Natural killer cell (primary cell): ENCODE measurements around the gene SIM1. TPM values are rescaled to one million over a fixed set of nuclear protein-coding genes. Genes with fewer than 3 reads are reported as not detected.

Experiments
- ATAC-seq, 3 donors: fragments of 150-1000 bp in 2 of 3; fragments of 200-7000 bp in 1 of 3; cut with Tn5 transposase; 1 replicate in 1 of 3; 2 replicates in 2 of 3; pipeline ENCODE4 v1.10.0; 2021; ENCODE audit warnings: mild to moderate bottlenecking in 2 of 3, moderate library complexity in 2 of 3
- DNase-seq, 2 donors: peaks; one replicate each; pipeline versions ENCODE4 v3.0.0 to v3.0.0-alpha.2; 2013 to 2021; ENCODE audit warnings: mixed read lengths in 1 of 2
- H3K27ac ChIP-seq: one replicate; pipeline ENCODE4 v1.5.1; 2013; ENCODE audit warnings: mild to moderate bottlenecking, low read length
- H3K27me3 ChIP-seq: one replicate; pipeline ENCODE4 v1.6.1; 2013; ENCODE audit warnings: low read length; ENCODE audit not compliant: control insufficient read depth, insufficient read depth
- H3K36me3 ChIP-seq: one replicate; pipeline ENCODE4 v1.6.1; 2013; ENCODE audit warnings: low read length; ENCODE audit not compliant: control insufficient read depth, insufficient read depth
- H3K4me1 ChIP-seq: one replicate; pipeline ENCODE4 v1.6.1; 2013; ENCODE audit warnings: low read length; ENCODE audit not compliant: control insufficient read depth, insufficient read depth
- H3K4me3 ChIP-seq: one replicate; pipeline ENCODE4 v1.5.1; 2013; ENCODE audit warnings: low read length
- H3K9me3 ChIP-seq: one replicate; pipeline ENCODE4 v1.6.1; 2013; ENCODE audit warnings: low read length; ENCODE audit not compliant: control insufficient read depth, insufficient read depth
- H3K27ac Mint-ChIP-seq, 2 donors: one replicate each; pipeline ENCODE4 v1.8.0; 2022; ENCODE audit warnings: mild to moderate bottlenecking in 2 of 2, mixed read lengths in 2 of 2, moderate library complexity in 1 of 2
- H3K27me3 Mint-ChIP-seq, 2 donors: one replicate each; pipeline ENCODE4 v1.8.0; 2022; ENCODE audit warnings: low read depth in 2 of 2, mixed read lengths in 2 of 2
- H3K36me3 Mint-ChIP-seq: one replicate; pipeline ENCODE4 v1.8.0; 2022; ENCODE audit warnings: mixed read lengths
- H3K4me1 Mint-ChIP-seq, 2 donors: one replicate each; pipeline ENCODE4 v1.8.0; 2022; ENCODE audit warnings: mixed read lengths in 2 of 2
- H3K4me3 Mint-ChIP-seq: one replicate; pipeline ENCODE4 v1.8.0; 2022; ENCODE audit warnings: mild to moderate bottlenecking, moderate library complexity, mixed read lengths
- H3K9me3 Mint-ChIP-seq, 2 donors: one replicate each; pipeline ENCODE4 v1.8.0; 2022; ENCODE audit warnings: mixed read lengths in 2 of 2
- WGBS: methylation state at CpG from one replicate; pipeline ENCODE4 v1.1.7; 2013; ENCODE audit warnings: missing lambda C conversion rate; ENCODE audit not compliant: insufficient coverage; 5-methylcytosine and 5-hydroxymethylcytosine counted together
- intact Hi-C: fragments of 100-400 bp; cut with micrococcal nuclease; formaldehyde crosslinking; loops from one replicate; pipeline ENCODE4 v1.14.2; 2022
- total RNA-seq, 4 donors: library from RNA; stranded (reverse); fragments of 120-200 nt in 1 of 4; gene quantifications; one replicate each; pipeline versions ENCODE4 v1.2.3 to v1.2.4, GENCODE V29; 2013 to 2022
- TF ChIP-seq, protein P1 (sequence below): fragments of 200-600 bp; IDR thresholded peaks from one replicate; pipeline ENCODE4 v1.8.0; 2022; ENCODE audit warnings: antibody characterized with exemption

SIM1 gene
- total RNA-seq, 3 donors from 2014 or later (not counting 1 experiment from before 2014, with no cell fraction given), result not detected

DNA sequence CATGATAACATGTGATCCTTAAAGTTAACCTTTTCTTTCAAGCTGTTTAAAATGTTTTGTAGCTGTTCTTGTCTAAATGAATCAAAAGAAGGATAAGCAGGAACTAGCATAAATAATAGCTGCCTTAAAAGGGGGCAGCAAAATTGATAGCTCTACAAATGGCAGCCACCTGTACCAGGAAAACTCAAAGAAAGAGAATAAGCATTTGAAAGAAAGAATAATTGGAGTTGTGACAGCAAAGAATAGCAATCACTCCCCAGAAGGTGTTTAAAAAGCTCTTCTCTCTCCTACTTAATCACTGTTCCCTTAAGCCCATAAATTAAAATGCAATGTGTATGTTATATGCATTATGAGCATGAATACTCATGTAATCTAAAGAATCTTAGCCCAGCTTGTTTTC is 114.6 kb downstream of the SIM1 start:
- intact Hi-C loops, result no loop called here
- TF ChIP-seq, protein P1, sequence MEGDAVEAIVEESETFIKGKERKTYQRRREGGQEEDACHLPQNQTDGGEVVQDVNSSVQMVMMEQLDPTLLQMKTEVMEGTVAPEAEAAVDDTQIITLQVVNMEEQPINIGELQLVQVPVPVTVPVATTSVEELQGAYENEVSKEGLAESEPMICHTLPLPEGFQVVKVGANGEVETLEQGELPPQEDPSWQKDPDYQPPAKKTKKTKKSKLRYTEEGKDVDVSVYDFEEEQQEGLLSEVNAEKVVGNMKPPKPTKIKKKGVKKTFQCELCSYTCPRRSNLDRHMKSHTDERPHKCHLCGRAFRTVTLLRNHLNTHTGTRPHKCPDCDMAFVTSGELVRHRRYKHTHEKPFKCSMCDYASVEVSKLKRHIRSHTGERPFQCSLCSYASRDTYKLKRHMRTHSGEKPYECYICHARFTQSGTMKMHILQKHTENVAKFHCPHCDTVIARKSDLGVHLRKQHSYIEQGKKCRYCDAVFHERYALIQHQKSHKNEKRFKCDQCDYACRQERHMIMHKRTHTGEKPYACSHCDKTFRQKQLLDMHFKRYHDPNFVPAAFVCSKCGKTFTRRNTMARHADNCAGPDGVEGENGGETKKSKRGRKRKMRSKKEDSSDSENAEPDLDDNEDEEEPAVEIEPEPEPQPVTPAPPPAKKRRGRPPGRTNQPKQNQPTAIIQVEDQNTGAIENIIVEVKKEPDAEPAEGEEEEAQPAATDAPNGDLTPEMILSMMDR, result no peak
- no peak for ATAC-seq
- no peak overlapping the region for H3K4me3 ChIP-seq
- H3K27me3 Mint-ChIP-seq, result peaks cover 0 to 3% of the 10 kb centered on the region in 2 donors
- H3K27ac Mint-ChIP-seq, result no peak overlapping the region
- no peaks in the 10 kb centered on the region for H3K36me3 ChIP-seq
- no peak overlapping the region for H3K27ac ChIP-seq
- H3K27me3 ChIP-seq, result no peaks in the 10 kb centered on the region
- no peaks in the 10 kb centered on the region for H3K4me1 ChIP-seq
- H3K9me3 Mint-ChIP-seq, result peaks cover 3 to 4% of the 10 kb centered on the region in 2 donors
- no peaks in the 10 kb centered on the region for H3K36me3 Mint-ChIP-seq
- DNase-seq, result no peak
- peaks cover 0 to 16% of the 10 kb centered on the region in 2 donors for H3K4me1 Mint-ChIP-seq
- H3K4me3 Mint-ChIP-seq, result no peak overlapping the region
- no peaks in the 10 kb centered on the region for H3K9me3 ChIP-seq

DNA sequence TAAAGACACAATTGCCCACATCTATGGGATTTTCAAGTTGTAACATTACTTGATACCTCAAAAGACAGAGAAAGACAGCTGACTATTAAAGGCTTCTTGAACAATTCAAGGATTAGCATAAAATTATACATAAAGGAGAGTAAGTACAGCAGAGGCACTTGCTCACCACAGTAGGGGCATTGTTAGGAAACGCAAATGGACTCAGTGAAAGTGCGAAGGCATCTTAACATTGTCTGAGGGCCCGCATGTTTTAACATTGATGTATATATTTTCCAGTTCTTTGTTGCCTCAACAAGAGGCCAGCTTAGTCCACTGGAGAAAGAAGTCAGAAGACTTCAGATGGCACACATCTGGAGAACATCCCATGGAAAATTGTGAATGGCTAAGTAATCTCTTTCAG is 115.4 kb downstream of the SIM1 start:
- DNase-seq (no peak), ATAC-seq (no peak)
- TF ChIP-seq, protein P1, result no peak
- Histone ChIP-seq H3K27me3 (no peaks in the 10 kb centered on the region), H3K4me3 (no peak overlapping the region), H3K27ac (no peak overlapping the region), H3K9me3 (no peaks in the 10 kb centered on the region), H3K36me3 (no peaks in the 10 kb centered on the region), H3K4me1 (no peaks in the 10 kb centered on the region)
- Mint-ChIP-seq H3K4me3 (no peak overlapping the region), H3K36me3 (no peaks in the 10 kb centered on the region), H3K27me3 (peaks cover 0 to 3% of the 10 kb centered on the region in 2 donors), H3K4me1 (peaks cover 0 to 16% of the 10 kb centered on the region in 2 donors), H3K9me3 (peaks cover 3 to 4% of the 10 kb centered on the region in 2 donors), H3K27ac (no peak overlapping the region)
- intact Hi-C loops, result no loop called here
- 98% methylated on average over 3 of the region's 3 CpGs for WGBS

DNA sequence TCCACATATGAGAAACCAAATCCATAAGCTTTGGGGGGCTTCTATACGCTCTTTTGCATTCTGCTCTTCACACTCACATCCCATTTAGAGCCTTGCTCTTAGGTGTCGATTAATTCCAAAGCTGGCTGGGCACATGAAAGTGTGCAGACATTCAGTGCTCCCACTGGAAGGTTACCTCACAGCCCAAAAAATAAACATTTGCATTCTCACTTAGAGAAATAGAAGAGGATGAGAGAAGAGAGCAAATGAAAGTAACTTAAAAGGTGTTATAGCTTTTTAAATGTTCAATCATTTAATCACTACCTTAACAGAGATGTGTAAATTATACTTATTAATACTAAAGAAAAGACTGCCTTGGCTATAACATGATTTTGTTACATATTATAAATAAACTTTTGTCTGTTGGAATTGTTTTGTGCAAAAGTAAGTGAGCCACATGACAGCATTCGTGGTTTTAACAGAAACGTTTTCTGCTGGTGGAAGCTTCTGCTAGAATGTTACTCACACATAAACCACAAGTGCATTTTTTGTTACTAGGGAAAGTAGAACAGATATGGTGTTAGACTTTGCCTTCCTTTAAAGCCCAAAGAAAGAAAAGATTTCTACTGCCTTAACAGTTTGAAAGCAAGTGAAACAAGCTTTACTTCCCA is 116.7 kb downstream of the SIM1 start:
- Mint-ChIP-seq H3K9me3 (peaks cover 0 to 5% of the 10 kb centered on the region in 2 donors), H3K4me3 (no peak overlapping the region), H3K36me3 (no peaks in the 10 kb centered on the region), H3K4me1 (peaks cover 0 to 16% of the 10 kb centered on the region in 2 donors), H3K27ac (no peak overlapping the region), H3K27me3 (peaks cover 0 to 3% of the 10 kb centered on the region in 2 donors)
- Histone ChIP-seq H3K36me3 (no peaks in the 10 kb centered on the region), H3K9me3 (no peaks in the 10 kb centered on the region), H3K4me3 (no peak overlapping the region), H3K27me3 (no peaks in the 10 kb centered on the region), H3K4me1 (no peaks in the 10 kb centered on the region), H3K27ac (no peak overlapping the region)
- ATAC-seq (peak in 2 of 3 donors; percentile 21 to 48), DNase-seq (peak in 1 of 2 donors; percentile 2)
- TF ChIP-seq, protein P1, result no peak
- 82% methylated on average over 2 of the region's 4 CpGs for WGBS
- intact Hi-C loops, result no loop called here

DNA sequence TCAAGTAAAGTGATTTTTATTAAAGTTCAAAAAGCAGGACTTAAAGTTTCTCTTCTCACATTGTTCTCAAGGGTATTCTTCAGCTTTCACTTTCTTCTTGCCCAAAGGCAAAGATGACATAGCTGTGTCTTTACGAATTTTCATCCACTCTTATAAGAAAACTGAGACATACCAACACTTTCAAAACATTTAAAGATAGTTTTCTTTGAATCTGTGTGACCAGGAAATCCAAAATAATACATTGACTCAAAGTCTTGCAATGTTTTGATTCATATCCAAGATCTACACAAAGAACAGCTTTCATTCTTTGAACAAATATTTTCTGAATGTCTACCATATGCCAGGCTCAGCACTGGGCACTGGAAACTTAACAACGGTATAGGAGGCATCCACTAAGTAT is 117.9 kb downstream of the SIM1 start:
- intact Hi-C loops, result no loop called here
- no peaks in the 10 kb centered on the region for H3K9me3 ChIP-seq
- no peaks in the 10 kb centered on the region for H3K4me1 ChIP-seq
- Mint-ChIP-seq H3K4me3 (no peak overlapping the region), H3K4me1 (peaks cover 0 to 16% of the 10 kb centered on the region in 2 donors), H3K27ac (no peak overlapping the region), H3K9me3 (peaks cover 0 to 5% of the 10 kb centered on the region in 2 donors), H3K27me3 (peaks cover 0 to 3% of the 10 kb centered on the region in 2 donors), H3K36me3 (no peaks in the 10 kb centered on the region)
- no peak overlapping the region for H3K4me3 ChIP-seq
- DNase-seq, result no peak
- H3K36me3 ChIP-seq, result no peaks in the 10 kb centered on the region
- H3K27me3 ChIP-seq, result no peaks in the 10 kb centered on the region
- 56% methylated on average over 2 of the region's 2 CpGs for WGBS
- TF ChIP-seq, protein P1, result no peak
- no peak overlapping the region for H3K27ac ChIP-seq
- ATAC-seq, result no peak
